ENCODE results near the gene TRABD2A. TPM values are rescaled to one million over a fixed set of nuclear protein-coding genes. Genes with fewer than 3 reads are reported as not detected.

TRABD2A gene
- total RNA-seq, 3 donors from 2014 or later = 2.2 to 7.4 (median 5.6) TPM

- H3K27me3 ChIP-seq = no peaks in the 10 kb centered on the region
- intact Hi-C loops (cut with DNase I; ENCODE audit: low total_unique reads) = no loop called here
- no peak for DNase-seq (ENCODE audit: low spot score in 2 of 2)
These were observed 21.6 kb upstream of the TRABD2A start for GRCh38 chr2:84902526-84902925.

GRCh38 chr2:84901593-84902120 is 20.8 kb upstream of the TRABD2A start:
- no peak for DNase-seq (ENCODE audit: low spot score in 2 of 2)
- TF ChIP-seq CTCF (IDR thresholded peaks at IDR 0.05) = no peak
- no peak for TF ChIP-seq POLR2AphosphoS5 (IDR thresholded peaks at IDR 0.05)
- no peak for TF ChIP-seq POLR2A (IDR thresholded peaks at IDR 0.05)
- Histone ChIP-seq H3K4me1 (no peaks in the 10 kb centered on the region), H3K27me3 (no peaks in the 10 kb centered on the region), H3K36me3 (no peaks in the 10 kb centered on the region), H3K4me3 (no peak overlapping the region), H3K27ac (no peak overlapping the region), H3K9me3 (no peaks in the 10 kb centered on the region)
- intact Hi-C loops (cut with DNase I; ENCODE audit: low total_unique reads) = no loop called here

More at GRCh38 chr2:84902526-84902925, 21.6 kb upstream of the TRABD2A start:
- H3K4me3 ChIP-seq = no peak overlapping the region
- no peaks in the 10 kb centered on the region for H3K4me1 ChIP-seq
- H3K9me3 ChIP-seq = no peaks in the 10 kb centered on the region
- no peak for TF ChIP-seq POLR2AphosphoS5 (IDR thresholded peaks at IDR 0.05)
- H3K27ac ChIP-seq = no peak overlapping the region
- H3K36me3 ChIP-seq = no peaks in the 10 kb centered on the region

GRCh38 chr2:84900971-84901370 is 20.1 kb upstream of the TRABD2A start:
- DNase-seq (ENCODE audit: low spot score in 2 of 2) = no peak
- H3K27me3 ChIP-seq = no peaks in the 10 kb centered on the region
- H3K36me3 ChIP-seq = no peaks in the 10 kb centered on the region
- H3K9me3 ChIP-seq = no peaks in the 10 kb centered on the region
- no peak overlapping the region for H3K4me3 ChIP-seq
- H3K4me1 ChIP-seq = no peaks in the 10 kb centered on the region
- TF ChIP-seq POLR2AphosphoS5 (IDR thresholded peaks at IDR 0.05) (no peak), POLR2A (IDR thresholded peaks at IDR 0.05) (no peak), CTCF (IDR thresholded peaks at IDR 0.05) (no peak)
- no peak overlapping the region for H3K27ac ChIP-seq
- intact Hi-C loops (cut with DNase I; ENCODE audit: low total_unique reads) = no loop called here

GRCh38 chr2:84899304-84900204 is 18.7 kb upstream of the TRABD2A start:
- DNase-seq (ENCODE audit: low spot score in 2 of 2) = no peak
- no peaks in the 10 kb centered on the region for H3K36me3 ChIP-seq
- H3K4me3 ChIP-seq = no peak overlapping the region
- H3K4me1 ChIP-seq = no peaks in the 10 kb centered on the region
- no peak overlapping the region for H3K27ac ChIP-seq
- H3K27me3 ChIP-seq = no peaks in the 10 kb centered on the region
- intact Hi-C loops (cut with DNase I; ENCODE audit: low total_unique reads) = no loop called here
- no peaks in the 10 kb centered on the region for H3K9me3 ChIP-seq
- no peak for TF ChIP-seq POLR2AphosphoS5 (IDR thresholded peaks at IDR 0.05)
- TF ChIP-seq POLR2A (IDR thresholded peaks at IDR 0.05) = no peak
- no peak for TF ChIP-seq CTCF (IDR thresholded peaks at IDR 0.05)

- no peak overlapping the region for H3K27ac ChIP-seq
- H3K9me3 ChIP-seq = no peaks in the 10 kb centered on the region
- intact Hi-C loops (cut with DNase I; ENCODE audit: low total_unique reads) = no loop called here
- TF ChIP-seq POLR2A (IDR thresholded peaks at IDR 0.05) (no peak), POLR2AphosphoS5 (IDR thresholded peaks at IDR 0.05) (no peak), CTCF (IDR thresholded peaks at IDR 0.05) (no peak)
- no peaks in the 10 kb centered on the region for H3K36me3 ChIP-seq
- no peak for DNase-seq (ENCODE audit: low spot score in 2 of 2)
- no peaks in the 10 kb centered on the region for H3K27me3 ChIP-seq
- H3K4me3 ChIP-seq = no peak overlapping the region
- H3K4me1 ChIP-seq = no peaks in the 10 kb centered on the region
These were observed 16.9 kb upstream of the TRABD2A start for GRCh38 chr2:84897773-84898172.

Data from breast epithelium (tissue), 4 donors.